WTC11 (cell line): ENCODE data around the gene NFATC2. TPM values are rescaled to one million over a fixed set of nuclear protein-coding genes. Genes with fewer than 3 reads are reported as not detected.

Experiments used
- ATAC-seq: fragments of 200-7000 bp; cut with Tn5 transposase; 2 replicates; pipeline ENCODE4 v1.10.0; 2021; ENCODE audit warnings: mild to moderate bottlenecking, moderate library complexity
- CTCF ChIA-PET: fragments of 300-600 bp; sonication (Branson Sonifier 250); formaldehyde crosslinking; loops from one replicate; lab custom pipeline; 2021; ENCODE audit warnings: antibody characterized with exemption; lab: Charles Lee
- POLR2A ChIA-PET: fragments of 350-600 bp; sonication (Branson Sonifier 250); formaldehyde crosslinking; loops from one replicate; lab custom pipeline; 2021; ENCODE audit warnings: antibody characterized with exemption; lab: Charles Lee
- DNase-seq: peaks from one replicate; pipeline ENCODE4 v3.0.0; 2021; ENCODE audit warnings: low spot score
- H3K27ac Mint-ChIP-seq: 2 replicates; pipeline ENCODE4 v1.8.0; 2021; ENCODE audit warnings: mixed read lengths
- H3K27me3 Mint-ChIP-seq: 2 replicates; pipeline ENCODE4 v1.8.0; 2021; ENCODE audit warnings: low read depth, mild to moderate bottlenecking, moderate library complexity, mixed read lengths
- H3K36me3 Mint-ChIP-seq: 2 replicates; pipeline ENCODE4 v1.8.0; 2021; ENCODE audit warnings: mixed read lengths
- H3K4me1 Mint-ChIP-seq: 2 replicates; pipeline ENCODE4 v1.8.0; 2022; ENCODE audit warnings: mixed read lengths
- H3K4me3 Mint-ChIP-seq: 2 replicates; pipeline ENCODE4 v1.8.0; 2021; ENCODE audit warnings: mild to moderate bottlenecking, moderate library complexity, mixed read lengths
- H3K9me3 Mint-ChIP-seq: 2 replicates; pipeline ENCODE4 v1.8.0; 2021; ENCODE audit warnings: mixed read lengths
- CREB1 ChIP-seq: sonication (generic); formaldehyde crosslinking; IDR thresholded peaks from 2 replicates; pipeline ENCODE4 v1.8.0; 2023; ENCODE audit warnings: mild to moderate bottlenecking, missing genetic modification reagents
- ELF4 ChIP-seq: sonication (generic); formaldehyde crosslinking; IDR thresholded peaks from 2 replicates; pipeline ENCODE4 v1.8.1; 2022; ENCODE audit warnings: low read depth, mild to moderate bottlenecking, moderate library complexity, missing genetic modification reagents
- ESRRA ChIP-seq: sonication (generic); formaldehyde crosslinking; IDR thresholded peaks from 2 replicates; pipeline ENCODE4 v1.8.1; 2022; ENCODE audit warnings: mild to moderate bottlenecking, missing genetic modification reagents, borderline replicate concordance
- ETV6 ChIP-seq: sonication (generic); formaldehyde crosslinking; IDR thresholded peaks from 2 replicates; pipeline ENCODE4 v1.8.1; 2022; ENCODE audit warnings: mild to moderate bottlenecking, missing genetic modification reagents
- GABPB1 ChIP-seq: sonication (generic); formaldehyde crosslinking; IDR thresholded peaks from 2 replicates; pipeline ENCODE4 v1.8.1; 2023; ENCODE audit warnings: mild to moderate bottlenecking, missing genetic modification reagents
- GRHL2 ChIP-seq: fragments of 250-450 bp; sonication (Bioruptor Pico); IDR thresholded peaks from 2 replicates; pipeline ENCODE4 v1.8.0; 2022; ENCODE audit warnings: mild to moderate bottlenecking, moderate library complexity; ENCODE audit not compliant: insufficient replicate concordance, severe bottlenecking
- JUN ChIP-seq: sonication (generic); formaldehyde crosslinking; IDR thresholded peaks from 2 replicates; pipeline ENCODE4 v1.8.0; 2023; ENCODE audit warnings: mild to moderate bottlenecking, missing genetic modification reagents
- KAT7 ChIP-seq: sonication (generic); formaldehyde crosslinking; IDR thresholded peaks from 2 replicates; pipeline ENCODE4 v1.8.1; 2023; ENCODE audit warnings: missing genetic modification reagents, mild to moderate bottlenecking, borderline replicate concordance
- NFE2L1 ChIP-seq: sonication (generic); formaldehyde crosslinking; IDR thresholded peaks from 2 replicates; pipeline ENCODE4 v1.8.1; 2023; ENCODE audit warnings: missing genetic modification reagents
- NR2C2 ChIP-seq: sonication (generic); formaldehyde crosslinking; IDR thresholded peaks from 2 replicates; pipeline ENCODE4 v1.8.0; 2022; ENCODE audit warnings: mild to moderate bottlenecking, missing genetic modification reagents
- TCF7 ChIP-seq: sonication (generic); formaldehyde crosslinking; IDR thresholded peaks from 2 replicates; pipeline ENCODE4 v1.8.0; 2022; ENCODE audit warnings: mild to moderate bottlenecking, low read depth, missing genetic modification reagents, moderate library complexity
- TP53 ChIP-seq: sonication (generic); formaldehyde crosslinking; IDR thresholded peaks from 2 replicates; pipeline ENCODE4 v1.8.1; 2023; ENCODE audit warnings: mild to moderate bottlenecking, missing genetic modification reagents
- ZNF121 ChIP-seq: sonication (generic); formaldehyde crosslinking; IDR thresholded peaks from 2 replicates; pipeline ENCODE4 v1.8.0; 2023; ENCODE audit warnings: missing genetic modification reagents
- ZNF138 ChIP-seq: sonication (generic); formaldehyde crosslinking; conservative IDR thresholded peaks from 2 replicates; pipeline ENCODE4 v1.8.1; 2022; ENCODE audit warnings: mild to moderate bottlenecking, moderate library complexity, missing genetic modification reagents
- ZNF232 ChIP-seq: sonication (generic); formaldehyde crosslinking; IDR thresholded peaks from 2 replicates; pipeline ENCODE4 v1.8.0; 2022; ENCODE audit warnings: mild to moderate bottlenecking, missing genetic modification reagents
- total RNA-seq: library from RNA; stranded (reverse); gene quantifications from 3 replicates; pipeline ENCODE4 v1.2.3, GENCODE V29; 2021
- TF ChIP-seq, protein P1 (sequence below): fragments of 250-450 bp; sonication (Bioruptor Pico); conservative IDR thresholded peaks from 2 replicates; pipeline ENCODE4 v1.9.0; 2021; ENCODE audit warnings: mild to moderate bottlenecking
- TF ChIP-seq, protein P2 (sequence below): sonication (generic); formaldehyde crosslinking; conservative IDR thresholded peaks from 2 replicates; pipeline ENCODE4 v1.8.1; 2022; ENCODE audit warnings: mild to moderate bottlenecking, missing genetic modification reagents
- TF ChIP-seq, protein P3 (sequence below): sonication (generic); formaldehyde crosslinking; IDR thresholded peaks from 2 replicates; pipeline ENCODE4 v1.8.0; 2022; ENCODE audit warnings: mild to moderate bottlenecking, missing genetic modification reagents
- TF ChIP-seq, protein P4 (sequence below): fragments of 250-450 bp; sonication (Bioruptor Pico); IDR thresholded peaks from 2 replicates; pipeline ENCODE4 v1.9.0; 2021; ENCODE audit warnings: mild to moderate bottlenecking, borderline replicate concordance
- TF ChIP-seq, protein P5 (sequence below): sonication (generic); formaldehyde crosslinking; IDR thresholded peaks from 2 replicates; pipeline ENCODE4 v1.8.1; 2023; ENCODE audit warnings: mild to moderate bottlenecking, moderate library complexity, missing genetic modification reagents
- TF ChIP-seq, protein P6 (sequence below): sonication (generic); formaldehyde crosslinking; IDR thresholded peaks from 2 replicates; pipeline ENCODE4 v1.8.1; 2023; ENCODE audit warnings: mild to moderate bottlenecking, missing genetic modification reagents, moderate library complexity
- TF ChIP-seq, protein P7 (sequence below): sonication (generic); formaldehyde crosslinking; IDR thresholded peaks from 2 replicates; pipeline ENCODE4 v1.8.0; 2022; ENCODE audit warnings: missing genetic modification reagents

The NFATC2 gene
- total RNA-seq, 1 experiment from 2014 or later: 1.7 TPM

DNA sequence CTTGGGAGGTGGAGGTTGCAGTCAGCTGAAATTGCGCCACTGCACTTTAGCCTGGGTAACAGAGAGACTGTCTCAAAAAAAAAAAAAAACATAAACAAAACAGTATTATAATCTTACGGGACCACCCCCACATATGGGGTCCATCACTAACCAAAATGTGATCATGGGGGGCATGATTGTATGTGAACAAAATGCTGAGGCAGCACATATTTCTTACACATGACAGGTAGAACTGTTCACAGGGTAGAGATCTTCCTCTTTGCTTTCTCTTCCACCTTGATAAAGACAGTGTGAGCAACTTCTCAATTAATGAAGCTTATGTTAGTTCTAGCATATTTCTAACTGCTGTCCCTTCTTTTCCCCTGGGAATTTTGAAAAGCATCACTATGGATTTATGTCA, 24.7 kb downstream of the NFATC2 start:
- H3K9me3 Mint-ChIP-seq: no peaks in the 10 kb centered on the region
- no peaks in the 10 kb centered on the region; the same call in 1 of the 2 replicates for H3K27me3 Mint-ChIP-seq
- CTCF ChIA-PET: no interaction called here
- TF ChIP-seq, protein P1, sequence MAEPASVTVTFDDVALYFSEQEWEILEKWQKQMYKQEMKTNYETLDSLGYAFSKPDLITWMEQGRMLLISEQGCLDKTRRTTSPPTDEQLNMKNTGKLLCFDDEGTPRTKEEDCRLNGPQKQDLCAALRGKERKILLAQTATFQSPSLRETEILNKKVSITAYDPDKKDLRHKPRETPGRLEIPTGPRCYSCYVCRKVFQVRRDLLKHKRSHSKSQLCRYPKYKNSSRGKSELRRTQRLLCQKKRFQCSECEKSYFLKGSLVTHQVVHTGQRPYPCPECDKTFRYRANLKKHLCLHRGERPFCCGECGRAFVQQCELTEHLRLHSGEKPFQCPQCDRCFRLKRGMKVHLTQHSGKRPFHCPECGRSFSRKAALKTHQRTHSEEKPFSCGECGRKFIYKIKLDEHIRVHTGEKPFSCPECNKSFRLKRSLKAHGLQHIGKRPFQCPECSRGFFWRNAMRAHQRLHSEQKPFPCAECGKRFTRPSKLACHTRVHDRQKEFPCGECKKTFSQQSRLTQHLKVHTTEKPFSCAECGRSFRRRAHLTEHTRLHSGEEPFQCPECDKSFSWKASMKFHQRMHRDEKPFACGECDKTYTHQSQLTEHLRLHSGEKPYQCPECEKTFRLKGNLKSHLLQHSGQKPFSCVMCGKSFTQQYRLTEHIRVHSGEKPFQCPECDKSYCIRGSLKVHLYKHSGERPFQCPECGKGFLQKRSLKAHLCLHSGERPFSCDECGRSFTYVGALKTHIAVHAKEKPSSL: no peak
- TF ChIP-seq ETV6 (CRISPR knock-in tag): no peak
- TF ChIP-seq, protein P2, sequence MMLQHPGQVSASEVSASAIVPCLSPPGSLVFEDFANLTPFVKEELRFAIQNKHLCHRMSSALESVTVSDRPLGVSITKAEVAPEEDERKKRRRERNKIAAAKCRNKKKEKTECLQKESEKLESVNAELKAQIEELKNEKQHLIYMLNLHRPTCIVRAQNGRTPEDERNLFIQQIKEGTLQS (CRISPR knock-in tag): no peak
- peaks cover 4% of the 10 kb centered on the region; the same call in 1 of the 2 replicates for H3K4me1 Mint-ChIP-seq
- POLR2A ChIA-PET: no interaction called here
- no peak overlapping the region for H3K27ac Mint-ChIP-seq
- ATAC-seq: no peak
- DNase-seq: no peak
- no peak overlapping the region for H3K4me3 Mint-ChIP-seq
- H3K36me3 Mint-ChIP-seq: 0 out of 2 replicates have a peak, but pooled peaks cover 3% of the 10 kb centered on the region

DNA sequence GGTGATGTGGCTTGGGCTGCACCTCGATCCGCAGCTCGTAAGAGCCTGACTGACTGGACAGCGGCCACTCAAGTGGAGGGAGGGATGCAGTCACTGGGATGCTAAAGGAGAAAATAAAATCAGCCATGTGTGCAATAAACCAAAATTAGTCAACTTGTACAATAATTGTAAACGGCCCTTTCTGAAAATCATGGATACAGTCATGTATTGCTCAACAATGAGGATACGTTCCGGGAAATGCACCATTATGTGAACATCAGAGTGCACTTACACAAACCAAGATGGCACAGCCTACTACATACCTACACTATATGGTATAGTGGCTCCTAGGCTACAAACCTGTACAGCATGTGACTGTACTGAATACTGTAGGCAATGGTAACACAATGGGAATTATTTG, 25.7 kb downstream of the NFATC2 start:
- Mint-ChIP-seq H3K27me3 (no peaks in the 10 kb centered on the region; the same call in 1 of the 2 replicates), H3K36me3 (0 out of 2 replicates have a peak, but pooled peaks cover 3% of the 10 kb centered on the region), H3K9me3 (no peaks in the 10 kb centered on the region; the same call in 1 of the 2 replicates), H3K4me3 (no peak overlapping the region), H3K27ac (no peak overlapping the region), H3K4me1 (peaks cover 4% of the 10 kb centered on the region; the same call in 1 of the 2 replicates)
- POLR2A ChIA-PET: no interaction called here
- DNase-seq (no peak), ATAC-seq (no peak)
- CTCF ChIA-PET: no interaction called here
- TF ChIP-seq ZNF121 (CRISPR knock-in tag) (no peak), NFE2L1 (CRISPR knock-in tag) (no peak), TCF7 (CRISPR knock-in tag) (no peak), ESRRA (CRISPR knock-in tag) (no peak), KAT7 (no peak), NR2C2 (CRISPR knock-in tag) (no peak), CREB1 (CRISPR knock-in tag) (no peak), TP53 (CRISPR knock-in tag) (no peak), GRHL2 (no peak), ELF4 (CRISPR knock-in tag) (no peak), GABPB1 (CRISPR knock-in tag) (no peak), JUN (CRISPR knock-in tag) (no peak), ZNF232 (CRISPR knock-in tag) (no peak), ZNF138 (CRISPR knock-in tag) (no peak)
- TF ChIP-seq, protein P3, sequence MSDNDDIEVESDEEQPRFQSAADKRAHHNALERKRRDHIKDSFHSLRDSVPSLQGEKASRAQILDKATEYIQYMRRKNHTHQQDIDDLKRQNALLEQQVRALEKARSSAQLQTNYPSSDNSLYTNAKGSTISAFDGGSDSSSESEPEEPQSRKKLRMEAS: no peak
- TF ChIP-seq, protein P4, sequence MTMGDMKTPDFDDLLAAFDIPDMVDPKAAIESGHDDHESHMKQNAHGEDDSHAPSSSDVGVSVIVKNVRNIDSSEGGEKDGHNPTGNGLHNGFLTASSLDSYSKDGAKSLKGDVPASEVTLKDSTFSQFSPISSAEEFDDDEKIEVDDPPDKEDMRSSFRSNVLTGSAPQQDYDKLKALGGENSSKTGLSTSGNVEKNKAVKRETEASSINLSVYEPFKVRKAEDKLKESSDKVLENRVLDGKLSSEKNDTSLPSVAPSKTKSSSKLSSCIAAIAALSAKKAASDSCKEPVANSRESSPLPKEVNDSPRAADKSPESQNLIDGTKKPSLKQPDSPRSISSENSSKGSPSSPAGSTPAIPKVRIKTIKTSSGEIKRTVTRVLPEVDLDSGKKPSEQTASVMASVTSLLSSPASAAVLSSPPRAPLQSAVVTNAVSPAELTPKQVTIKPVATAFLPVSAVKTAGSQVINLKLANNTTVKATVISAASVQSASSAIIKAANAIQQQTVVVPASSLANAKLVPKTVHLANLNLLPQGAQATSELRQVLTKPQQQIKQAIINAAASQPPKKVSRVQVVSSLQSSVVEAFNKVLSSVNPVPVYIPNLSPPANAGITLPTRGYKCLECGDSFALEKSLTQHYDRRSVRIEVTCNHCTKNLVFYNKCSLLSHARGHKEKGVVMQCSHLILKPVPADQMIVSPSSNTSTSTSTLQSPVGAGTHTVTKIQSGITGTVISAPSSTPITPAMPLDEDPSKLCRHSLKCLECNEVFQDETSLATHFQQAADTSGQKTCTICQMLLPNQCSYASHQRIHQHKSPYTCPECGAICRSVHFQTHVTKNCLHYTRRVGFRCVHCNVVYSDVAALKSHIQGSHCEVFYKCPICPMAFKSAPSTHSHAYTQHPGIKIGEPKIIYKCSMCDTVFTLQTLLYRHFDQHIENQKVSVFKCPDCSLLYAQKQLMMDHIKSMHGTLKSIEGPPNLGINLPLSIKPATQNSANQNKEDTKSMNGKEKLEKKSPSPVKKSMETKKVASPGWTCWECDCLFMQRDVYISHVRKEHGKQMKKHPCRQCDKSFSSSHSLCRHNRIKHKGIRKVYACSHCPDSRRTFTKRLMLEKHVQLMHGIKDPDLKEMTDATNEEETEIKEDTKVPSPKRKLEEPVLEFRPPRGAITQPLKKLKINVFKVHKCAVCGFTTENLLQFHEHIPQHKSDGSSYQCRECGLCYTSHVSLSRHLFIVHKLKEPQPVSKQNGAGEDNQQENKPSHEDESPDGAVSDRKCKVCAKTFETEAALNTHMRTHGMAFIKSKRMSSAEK (CRISPR knock-in tag): no peak
- TF ChIP-seq, protein P5, sequence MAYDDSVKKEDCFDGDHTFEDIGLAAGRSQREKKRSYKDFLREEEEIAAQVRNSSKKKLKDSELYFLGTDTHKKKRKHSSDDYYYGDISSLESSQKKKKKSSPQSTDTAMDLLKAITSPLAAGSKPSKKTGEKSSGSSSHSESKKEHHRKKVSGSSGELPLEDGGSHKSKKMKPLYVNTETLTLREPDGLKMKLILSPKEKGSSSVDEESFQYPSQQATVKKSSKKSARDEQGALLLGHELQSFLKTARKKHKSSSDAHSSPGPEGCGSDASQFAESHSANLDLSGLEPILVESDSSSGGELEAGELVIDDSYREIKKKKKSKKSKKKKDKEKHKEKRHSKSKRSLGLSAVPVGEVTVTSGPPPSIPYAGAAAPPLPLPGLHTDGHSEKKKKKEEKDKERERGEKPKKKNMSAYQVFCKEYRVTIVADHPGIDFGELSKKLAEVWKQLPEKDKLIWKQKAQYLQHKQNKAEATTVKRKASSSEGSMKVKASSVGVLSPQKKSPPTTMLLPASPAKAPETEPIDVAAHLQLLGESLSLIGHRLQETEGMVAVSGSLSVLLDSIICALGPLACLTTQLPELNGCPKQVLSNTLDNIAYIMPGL (CRISPR knock-in tag): no peak
- TF ChIP-seq, protein P6, sequence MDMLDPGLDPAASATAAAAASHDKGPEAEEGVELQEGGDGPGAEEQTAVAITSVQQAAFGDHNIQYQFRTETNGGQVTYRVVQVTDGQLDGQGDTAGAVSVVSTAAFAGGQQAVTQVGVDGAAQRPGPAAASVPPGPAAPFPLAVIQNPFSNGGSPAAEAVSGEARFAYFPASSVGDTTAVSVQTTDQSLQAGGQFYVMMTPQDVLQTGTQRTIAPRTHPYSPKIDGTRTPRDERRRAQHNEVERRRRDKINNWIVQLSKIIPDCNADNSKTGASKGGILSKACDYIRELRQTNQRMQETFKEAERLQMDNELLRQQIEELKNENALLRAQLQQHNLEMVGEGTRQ (CRISPR knock-in tag): no peak
- TF ChIP-seq, protein P7, sequence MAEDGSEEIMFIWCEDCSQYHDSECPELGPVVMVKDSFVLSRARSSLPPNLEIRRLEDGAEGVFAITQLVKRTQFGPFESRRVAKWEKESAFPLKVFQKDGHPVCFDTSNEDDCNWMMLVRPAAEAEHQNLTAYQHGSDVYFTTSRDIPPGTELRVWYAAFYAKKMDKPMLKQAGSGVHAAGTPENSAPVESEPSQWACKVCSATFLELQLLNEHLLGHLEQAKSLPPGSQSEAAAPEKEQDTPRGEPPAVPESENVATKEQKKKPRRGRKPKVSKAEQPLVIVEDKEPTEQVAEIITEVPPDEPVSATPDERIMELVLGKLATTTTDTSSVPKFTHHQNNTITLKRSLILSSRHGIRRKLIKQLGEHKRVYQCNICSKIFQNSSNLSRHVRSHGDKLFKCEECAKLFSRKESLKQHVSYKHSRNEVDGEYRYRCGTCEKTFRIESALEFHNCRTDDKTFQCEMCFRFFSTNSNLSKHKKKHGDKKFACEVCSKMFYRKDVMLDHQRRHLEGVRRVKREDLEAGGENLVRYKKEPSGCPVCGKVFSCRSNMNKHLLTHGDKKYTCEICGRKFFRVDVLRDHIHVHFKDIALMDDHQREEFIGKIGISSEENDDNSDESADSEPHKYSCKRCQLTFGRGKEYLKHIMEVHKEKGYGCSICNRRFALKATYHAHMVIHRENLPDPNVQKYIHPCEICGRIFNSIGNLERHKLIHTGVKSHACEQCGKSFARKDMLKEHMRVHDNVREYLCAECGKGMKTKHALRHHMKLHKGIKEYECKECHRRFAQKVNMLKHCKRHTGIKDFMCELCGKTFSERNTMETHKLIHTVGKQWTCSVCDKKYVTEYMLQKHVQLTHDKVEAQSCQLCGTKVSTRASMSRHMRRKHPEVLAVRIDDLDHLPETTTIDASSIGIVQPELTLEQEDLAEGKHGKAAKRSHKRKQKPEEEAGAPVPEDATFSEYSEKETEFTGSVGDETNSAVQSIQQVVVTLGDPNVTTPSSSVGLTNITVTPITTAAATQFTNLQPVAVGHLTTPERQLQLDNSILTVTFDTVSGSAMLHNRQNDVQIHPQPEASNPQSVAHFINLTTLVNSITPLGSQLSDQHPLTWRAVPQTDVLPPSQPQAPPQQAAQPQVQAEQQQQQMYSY (CRISPR knock-in tag): no peak
- TF ChIP-seq, all 79 proteins: peak for 0
